GM18870 (cell line): ENCODE results near the gene PLAAT4.
A peak's percentile ranks its signal among the peaks of the same experiment; 100 is the strongest.
"Not testable (repeated sequence)": the region's sequence is repeated elsewhere in the genome, so short reads cannot be mapped to it uniquely, and the experiment has no call there.

Experiments used
- ATAC-seq: cut with Tn5 transposase; IDR thresholded peaks from one replicate; pipeline ENCODE4 v1.9.1; 2021; ENCODE audit warnings: moderate library complexity; ENCODE audit not compliant: unreplicated experiment

The PLAAT4 gene

DNA sequence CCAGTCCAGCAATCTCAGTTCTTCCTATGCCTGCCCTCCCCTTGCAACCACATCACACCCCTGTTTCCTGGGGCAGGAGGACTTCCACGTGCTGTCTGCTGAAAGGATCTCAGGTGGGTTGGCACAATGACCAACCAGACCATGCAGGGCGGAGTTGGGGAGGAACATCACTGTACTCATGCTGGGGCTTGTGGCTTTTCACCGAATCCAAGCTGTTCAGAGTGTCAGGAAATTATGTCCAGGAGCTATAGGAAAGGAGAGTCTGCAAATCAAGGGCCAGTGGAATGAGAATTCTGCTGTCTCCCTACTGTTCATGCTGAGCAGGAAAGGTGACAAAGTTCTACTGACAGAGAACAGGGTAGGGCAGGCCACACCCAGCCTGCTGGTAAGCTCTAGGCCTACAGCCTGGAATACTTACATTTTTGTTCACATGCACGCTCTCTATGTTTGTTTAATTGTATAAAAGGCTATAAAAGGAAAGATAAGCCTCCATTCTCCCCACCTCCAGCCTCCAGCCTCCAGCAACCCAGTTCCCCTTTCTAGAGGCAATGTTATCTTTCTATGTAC lies 28.3 kb downstream of the PLAAT4 start:
- no peak for ATAC-seq

DNA sequence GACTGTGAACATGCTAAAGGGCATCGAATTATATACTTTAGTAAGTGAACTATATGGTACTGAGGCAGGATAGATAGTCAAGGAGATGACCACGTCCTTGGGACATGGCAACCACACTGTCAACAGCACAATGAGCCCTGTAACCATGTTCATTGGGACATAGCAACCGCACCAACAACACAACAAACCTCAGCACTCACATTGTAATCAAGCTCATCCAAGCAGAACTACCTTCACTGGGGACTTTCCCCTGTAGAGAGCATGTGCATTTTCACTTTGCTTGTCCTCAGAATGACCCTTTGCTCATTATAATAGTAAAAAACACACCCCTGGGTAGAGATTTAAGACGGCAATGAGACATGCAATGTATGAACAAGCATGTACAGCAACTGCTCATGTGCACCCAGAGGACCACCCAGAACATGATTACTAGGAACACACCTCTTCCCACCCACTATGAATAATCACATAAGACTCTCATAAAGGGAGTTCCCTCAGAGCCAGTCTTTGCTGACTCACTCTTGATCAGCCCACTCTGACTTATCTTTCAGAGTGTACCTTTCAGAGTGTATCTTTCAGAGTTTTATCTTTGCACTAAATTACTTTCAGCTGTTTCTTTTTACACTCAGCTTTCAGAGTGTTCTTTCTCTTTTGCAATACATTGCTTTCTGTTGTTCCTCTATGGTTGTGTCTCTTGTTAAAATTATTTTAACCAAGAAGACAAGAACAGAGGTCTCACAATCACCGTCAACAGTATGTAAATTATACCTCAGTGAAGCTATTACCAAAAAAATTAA lies 30.6 kb downstream of the PLAAT4 start:
- peak; percentile 79 for ATAC-seq

- no peak for ATAC-seq
These were observed 33.0 kb downstream of the PLAAT4 start for GRCh38 chr11:63569570-63569969.

DNA sequence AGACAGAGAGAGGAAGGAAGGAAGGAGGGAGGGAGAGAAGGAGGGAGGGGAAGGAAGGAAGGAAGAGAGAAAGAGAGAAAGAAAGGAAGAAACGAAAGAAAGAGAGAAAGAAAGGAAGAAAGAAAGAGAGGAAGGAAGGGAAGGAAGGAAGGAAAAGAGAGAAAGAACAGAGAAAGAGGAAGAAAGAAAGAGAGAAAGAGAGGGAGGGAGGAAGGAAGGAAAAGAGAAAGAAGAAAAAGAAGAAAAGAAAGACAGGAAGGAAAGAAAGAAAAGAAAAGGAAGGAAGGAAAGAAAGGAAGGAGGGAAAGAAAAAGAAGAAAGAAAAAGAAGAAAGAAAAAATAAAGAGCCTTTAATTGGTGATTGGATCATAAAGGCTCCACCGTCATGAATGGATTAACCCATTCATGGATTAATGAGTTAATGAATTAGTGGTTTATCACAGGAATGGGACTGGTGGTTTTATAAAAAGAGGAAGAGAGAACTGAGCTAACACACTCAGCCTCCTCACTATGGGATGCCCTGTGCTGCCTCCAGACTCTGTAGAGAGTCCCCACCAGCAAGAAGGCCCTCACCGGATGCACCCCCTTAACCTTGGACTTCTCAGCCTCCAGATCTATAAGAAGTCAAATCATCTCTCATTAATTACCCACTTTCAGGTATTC lies 35.5 kb downstream of the PLAAT4 start:
- ATAC-seq: no peak

DNA sequence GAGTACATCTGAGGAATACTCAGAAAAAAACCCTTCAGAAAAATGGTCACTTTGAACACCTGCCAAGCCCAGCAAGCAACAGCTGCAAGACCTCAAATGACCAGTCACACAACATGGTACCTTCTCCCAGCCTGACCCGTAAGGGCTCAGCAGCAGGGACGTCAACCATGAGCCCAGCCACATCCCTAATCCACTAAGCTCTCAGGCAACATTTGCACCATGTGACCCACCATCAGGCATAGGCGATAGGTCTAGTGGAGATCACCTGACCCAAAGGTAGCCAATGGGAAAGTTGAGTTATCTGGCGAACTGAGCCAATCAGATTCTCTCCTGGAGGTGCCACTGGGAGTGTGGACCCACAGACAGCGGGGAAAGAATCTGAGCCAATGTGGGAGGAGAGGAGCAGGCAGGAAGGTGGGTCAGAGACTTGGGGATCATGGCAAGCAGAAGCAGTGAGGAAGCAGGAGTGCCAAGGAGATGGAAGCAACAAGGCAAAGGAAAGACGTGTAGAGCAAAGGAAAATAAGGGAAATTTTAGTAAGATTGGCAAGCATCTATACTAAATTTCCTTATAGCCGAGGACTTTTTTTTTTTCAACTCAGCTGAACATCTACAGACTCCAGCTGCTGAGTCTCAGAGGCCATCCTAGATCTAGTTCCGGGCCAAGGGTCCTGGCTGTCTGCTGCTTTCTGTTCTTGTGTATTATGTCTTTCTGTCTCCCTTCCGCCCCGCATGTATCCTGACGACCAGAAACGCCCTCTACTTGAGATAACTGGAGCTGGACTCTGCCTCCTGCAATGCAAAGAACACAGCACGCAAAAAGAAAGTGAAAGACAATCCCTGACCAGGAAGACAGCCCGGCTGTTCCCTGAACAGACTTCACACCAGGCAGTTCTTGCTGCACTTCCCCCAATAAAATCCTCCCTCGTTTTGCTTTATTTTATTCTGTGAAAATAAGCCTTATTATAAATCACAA lies 37.6 kb downstream of the PLAAT4 start:
- peak; percentile 45 for ATAC-seq

DNA sequence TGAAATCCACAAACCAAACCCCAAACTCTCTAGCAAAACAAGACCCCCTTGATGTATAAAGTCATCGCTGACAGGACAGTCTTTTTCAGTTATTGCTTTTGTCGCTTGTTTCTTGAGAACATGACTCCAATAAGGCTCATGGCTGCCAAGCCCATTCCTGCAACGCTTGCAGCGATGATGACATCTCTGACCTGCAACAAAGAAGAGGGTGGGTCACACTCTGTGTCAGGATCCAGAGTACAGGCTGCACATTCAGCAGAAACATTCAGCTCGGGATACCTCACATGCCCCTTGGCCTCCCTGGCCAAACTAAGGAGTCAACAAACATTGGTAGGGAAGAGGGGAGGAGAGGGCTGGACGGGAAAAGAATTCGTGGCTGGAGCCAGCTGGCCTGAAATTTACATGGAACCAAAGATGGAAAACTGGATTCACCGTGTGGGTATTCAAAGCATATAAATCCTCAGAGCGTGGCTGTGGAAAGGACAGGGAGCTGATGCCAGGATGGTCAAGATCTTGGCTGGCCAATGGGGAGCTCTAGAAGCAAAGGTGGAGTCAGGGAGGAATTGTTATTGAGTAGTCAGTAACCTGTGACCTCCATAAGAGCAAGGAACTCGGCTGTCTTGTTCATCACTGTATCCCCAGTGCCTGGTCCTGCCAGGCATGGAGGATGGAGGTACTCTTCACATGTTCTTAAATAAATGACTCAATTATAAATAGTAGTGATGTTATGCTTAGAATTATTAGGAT lies 38.4 kb downstream of the PLAAT4 start:
- ATAC-seq: no peak

GRCh38 chr11:63578882-63579281 lies 42.3 kb downstream of the PLAAT4 start:
- not testable (repeated sequence) for ATAC-seq

DNA sequence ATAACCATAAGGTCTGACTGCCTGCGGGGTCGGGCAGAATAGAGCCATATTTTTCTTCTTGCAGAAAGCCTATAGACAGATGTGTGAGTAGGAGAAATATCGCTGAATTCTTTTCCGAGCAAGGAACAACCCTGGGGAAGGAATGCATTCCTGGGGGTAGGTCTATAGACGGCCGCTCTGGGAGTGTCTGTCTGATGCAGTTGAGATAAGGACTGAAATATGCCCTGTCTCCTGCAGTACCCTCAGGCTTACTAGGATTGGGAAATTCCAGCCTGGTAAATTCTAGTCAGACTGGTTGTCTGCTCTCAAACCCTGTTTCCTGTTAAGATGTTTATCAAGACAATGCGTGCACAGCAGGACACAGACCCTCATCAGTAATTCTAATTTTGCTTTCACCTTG lies 44.6 kb downstream of the PLAAT4 start:
- not testable (repeated sequence) for ATAC-seq

- ATAC-seq: no peak
These were observed 46.7 kb downstream of the PLAAT4 start for GRCh38 chr11:63583357-63583677.

DNA sequence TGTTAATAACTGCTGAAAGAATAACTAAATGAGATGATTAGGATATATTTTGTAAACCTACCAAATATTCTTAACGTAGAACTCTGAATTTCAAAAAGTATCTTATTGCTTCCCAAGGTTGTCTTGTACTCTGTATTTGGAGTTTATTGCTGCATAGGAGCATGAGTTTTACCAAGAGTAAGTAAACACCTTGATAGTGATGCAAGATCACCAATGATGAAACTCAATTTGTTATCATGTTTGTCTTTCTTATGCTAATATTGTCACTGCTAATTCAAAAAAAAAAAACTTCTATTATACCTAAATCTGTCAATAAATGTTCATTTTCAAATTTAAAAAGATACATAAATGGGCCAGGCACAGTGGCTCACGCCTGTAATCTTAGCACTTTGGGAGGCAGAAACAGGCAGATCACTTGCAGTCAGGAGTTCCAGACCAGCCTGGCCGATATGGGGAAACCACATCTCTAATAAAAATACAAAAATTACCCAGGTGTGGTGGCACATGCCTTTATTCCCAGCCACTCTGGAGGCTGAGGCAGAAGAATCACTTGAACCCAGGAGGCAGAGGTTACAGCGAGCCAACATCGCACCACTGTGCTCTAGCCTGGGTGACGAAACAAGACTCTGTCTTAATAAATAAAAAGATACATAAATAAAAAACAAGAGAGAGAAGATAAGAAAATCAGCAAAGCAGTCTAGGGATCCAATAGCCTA lies 50.0 kb downstream of the PLAAT4 start:
- ATAC-seq: no peak

GRCh38 chr11:63589000-63589399 lies 52.4 kb downstream of the PLAAT4 start:
- no peak for ATAC-seq

GRCh38 chr11:63590024-63590788 lies 53.6 kb downstream of the PLAAT4 start:
- no peak for ATAC-seq

- ATAC-seq: no peak
These were observed 56.4 kb downstream of the PLAAT4 start for GRCh38 chr11:63592975-63593395.

GRCh38 chr11:63595296-63595695 lies 58.7 kb downstream of the PLAAT4 start:
- no peak for ATAC-seq
